ENCODE data around the gene CTIF.

- no peak for TF ChIP-seq CTCF (conservative IDR thresholded peaks at IDR 0.05 in 1 of 2, IDR thresholded peaks at IDR 0.05 in 1 of 2; ENCODE audit: low read depth in 1 of 2, low read length in 2 of 2)
- no peak for TF ChIP-seq EZH2 (IDR thresholded peaks at IDR 0.05; ENCODE audit: low read length, missing control alignments)
Observed at GRCh38 chr18:48609114-48609513, 70.3 kb downstream of the CTIF start.
